ENCODE measurements around the gene SNRK.

DNA sequence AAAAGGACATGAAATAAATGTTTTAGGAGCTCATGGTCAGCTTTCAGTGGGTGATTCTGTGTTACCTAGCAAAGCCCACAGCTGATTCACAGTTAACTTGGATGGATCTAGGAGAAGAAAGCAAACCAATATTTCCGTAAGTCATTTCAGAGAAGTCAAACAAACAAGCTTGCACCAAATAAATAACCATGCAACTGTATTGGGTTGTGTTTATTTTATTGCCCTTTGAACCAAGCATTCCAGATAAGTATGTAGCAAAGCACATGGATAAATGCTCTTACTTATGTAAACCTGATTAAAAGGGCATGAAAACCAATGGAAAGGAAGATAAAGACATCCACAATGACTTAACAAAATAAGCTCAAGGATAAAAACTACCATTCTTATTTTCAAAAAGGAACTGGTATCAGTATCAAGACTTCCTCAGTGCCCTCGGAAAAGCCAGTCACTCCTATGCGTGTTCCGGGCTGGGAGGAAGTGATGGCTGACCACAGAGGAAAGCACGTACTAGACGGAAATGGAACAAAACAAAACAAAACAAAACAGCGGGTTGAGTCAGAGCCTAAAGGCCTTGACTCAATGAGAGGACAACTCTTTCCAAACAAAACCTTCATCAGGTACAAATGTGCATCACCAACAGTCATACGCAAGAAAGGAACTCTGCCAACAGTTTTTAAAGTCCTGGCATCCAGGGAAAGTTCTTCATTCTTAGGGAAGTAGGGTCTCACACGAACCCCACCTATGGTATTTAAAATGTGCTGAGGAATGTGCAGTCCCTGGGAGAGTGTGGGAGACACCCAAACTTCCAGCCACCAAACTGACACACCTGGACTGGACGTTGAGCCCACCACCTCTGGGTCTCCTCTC lies 103.3 kb downstream of the SNRK start:
- TF ChIP-seq, protein P1, sequence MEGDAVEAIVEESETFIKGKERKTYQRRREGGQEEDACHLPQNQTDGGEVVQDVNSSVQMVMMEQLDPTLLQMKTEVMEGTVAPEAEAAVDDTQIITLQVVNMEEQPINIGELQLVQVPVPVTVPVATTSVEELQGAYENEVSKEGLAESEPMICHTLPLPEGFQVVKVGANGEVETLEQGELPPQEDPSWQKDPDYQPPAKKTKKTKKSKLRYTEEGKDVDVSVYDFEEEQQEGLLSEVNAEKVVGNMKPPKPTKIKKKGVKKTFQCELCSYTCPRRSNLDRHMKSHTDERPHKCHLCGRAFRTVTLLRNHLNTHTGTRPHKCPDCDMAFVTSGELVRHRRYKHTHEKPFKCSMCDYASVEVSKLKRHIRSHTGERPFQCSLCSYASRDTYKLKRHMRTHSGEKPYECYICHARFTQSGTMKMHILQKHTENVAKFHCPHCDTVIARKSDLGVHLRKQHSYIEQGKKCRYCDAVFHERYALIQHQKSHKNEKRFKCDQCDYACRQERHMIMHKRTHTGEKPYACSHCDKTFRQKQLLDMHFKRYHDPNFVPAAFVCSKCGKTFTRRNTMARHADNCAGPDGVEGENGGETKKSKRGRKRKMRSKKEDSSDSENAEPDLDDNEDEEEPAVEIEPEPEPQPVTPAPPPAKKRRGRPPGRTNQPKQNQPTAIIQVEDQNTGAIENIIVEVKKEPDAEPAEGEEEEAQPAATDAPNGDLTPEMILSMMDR (IDR thresholded peaks at IDR 0.05; ENCODE audit: low read depth, low read length): no peak
- TF ChIP-seq EZH2phosphoT487 (IDR thresholded peaks at IDR 0.05; ENCODE audit: low read depth): no peak

Measured in OCI-LY3 (cell line).